Natural killer cell (primary cell): Measurements from ENCODE around the gene ATOX1. TPM values are rescaled to one million over a fixed set of nuclear protein-coding genes. Genes with fewer than 3 reads are reported as not detected.

ENCODE experiments used
- ATAC-seq, 3 donors: fragments of 150-1000 bp in 2 of 3; fragments of 200-7000 bp in 1 of 3; cut with Tn5 transposase; 1 replicate in 1 of 3; 2 replicates in 2 of 3; pipeline ENCODE4 v1.10.0; 2021; ENCODE audit warnings: mild to moderate bottlenecking in 2 of 3, moderate library complexity in 2 of 3
- DNase-seq, 2 donors: peaks; one replicate each; pipeline versions ENCODE4 v3.0.0 to v3.0.0-alpha.2; 2013 to 2021; ENCODE audit warnings: mixed read lengths in 1 of 2
- H3K27ac ChIP-seq: one replicate; pipeline ENCODE4 v1.5.1; 2013; ENCODE audit warnings: mild to moderate bottlenecking, low read length
- H3K27me3 ChIP-seq: one replicate; pipeline ENCODE4 v1.6.1; 2013; ENCODE audit warnings: low read length; ENCODE audit not compliant: control insufficient read depth, insufficient read depth
- H3K36me3 ChIP-seq: one replicate; pipeline ENCODE4 v1.6.1; 2013; ENCODE audit warnings: low read length; ENCODE audit not compliant: control insufficient read depth, insufficient read depth
- H3K4me1 ChIP-seq: one replicate; pipeline ENCODE4 v1.6.1; 2013; ENCODE audit warnings: low read length; ENCODE audit not compliant: control insufficient read depth, insufficient read depth
- H3K4me3 ChIP-seq: one replicate; pipeline ENCODE4 v1.5.1; 2013; ENCODE audit warnings: low read length
- H3K9me3 ChIP-seq: one replicate; pipeline ENCODE4 v1.6.1; 2013; ENCODE audit warnings: low read length; ENCODE audit not compliant: control insufficient read depth, insufficient read depth
- H3K27ac Mint-ChIP-seq, 2 donors: one replicate each; pipeline ENCODE4 v1.8.0; 2022; ENCODE audit warnings: mild to moderate bottlenecking in 2 of 2, mixed read lengths in 2 of 2, moderate library complexity in 1 of 2
- H3K27me3 Mint-ChIP-seq, 2 donors: one replicate each; pipeline ENCODE4 v1.8.0; 2022; ENCODE audit warnings: low read depth in 2 of 2, mixed read lengths in 2 of 2
- H3K36me3 Mint-ChIP-seq: one replicate; pipeline ENCODE4 v1.8.0; 2022; ENCODE audit warnings: mixed read lengths
- H3K4me1 Mint-ChIP-seq, 2 donors: one replicate each; pipeline ENCODE4 v1.8.0; 2022; ENCODE audit warnings: mixed read lengths in 2 of 2
- H3K4me3 Mint-ChIP-seq: one replicate; pipeline ENCODE4 v1.8.0; 2022; ENCODE audit warnings: mild to moderate bottlenecking, moderate library complexity, mixed read lengths
- H3K9me3 Mint-ChIP-seq, 2 donors: one replicate each; pipeline ENCODE4 v1.8.0; 2022; ENCODE audit warnings: mixed read lengths in 2 of 2
- CTCF ChIP-seq: fragments of 200-600 bp; IDR thresholded peaks from one replicate; pipeline ENCODE4 v1.8.0; 2022; ENCODE audit warnings: antibody characterized with exemption
- WGBS: methylation state at CpG from one replicate; pipeline ENCODE4 v1.1.7; 2013; ENCODE audit warnings: missing lambda C conversion rate; ENCODE audit not compliant: insufficient coverage; 5-methylcytosine and 5-hydroxymethylcytosine counted together
- intact Hi-C: fragments of 100-400 bp; cut with micrococcal nuclease; formaldehyde crosslinking; loops from one replicate; pipeline ENCODE4 v1.14.2; 2022
- total RNA-seq, 4 donors: library from RNA; stranded (reverse); fragments of 120-200 nt in 1 of 4; gene quantifications; one replicate each; pipeline versions ENCODE4 v1.2.3 to v1.2.4, GENCODE V29; 2013 to 2022

ATOX1 gene
- total RNA-seq, 3 donors from 2014 or later (not counting 1 experiment from before 2014, with no cell fraction given), result 41.5 to 46.4 (median 46.2) TPM

- H3K4me3 ChIP-seq, result no peak overlapping the region
- H3K36me3 ChIP-seq, result peaks cover 8% of the 10 kb centered on the region
- whole genome bisulfite sequencing, result over 99% methylated on average over 4 of the region's 4 CpGs
- Mint-ChIP-seq H3K27ac (no peak overlapping the region), H3K27me3 (no peaks in the 10 kb centered on the region), H3K9me3 (no peaks in the 10 kb centered on the region), H3K4me3 (no peak overlapping the region), H3K4me1 (peaks cover 19 to 26% of the 10 kb centered on the region in 2 donors), H3K36me3 (no peaks in the 10 kb centered on the region)
- ATAC-seq (no peak), DNase-seq (no peak)
- H3K9me3 ChIP-seq, result no peaks in the 10 kb centered on the region
- intact Hi-C loops, result no loop called here
- no peak for TF ChIP-seq CTCF
- H3K4me1 ChIP-seq, result peaks cover 34% of the 10 kb centered on the region
- H3K27ac ChIP-seq, result no peak overlapping the region
- no peaks in the 10 kb centered on the region for H3K27me3 ChIP-seq
Measured at GRCh38 chr5:151751091-151751490, 7.3 kb downstream of the ATOX1 start.

GRCh38 chr5:151750121-151750520, 8.3 kb downstream of the ATOX1 start:
- Histone ChIP-seq H3K4me1 (peaks cover 40% of the 10 kb centered on the region), H3K9me3 (no peaks in the 10 kb centered on the region), H3K36me3 (peaks cover 10% of the 10 kb centered on the region), H3K27ac (peak overlapping the region; percentile 29), H3K27me3 (no peaks in the 10 kb centered on the region), H3K4me3 (no peak overlapping the region)
- WGBS, result 97% methylated on average over 4 of the region's 4 CpGs
- H3K27me3 Mint-ChIP-seq, result no peaks in the 10 kb centered on the region
- H3K4me3 Mint-ChIP-seq, result no peak overlapping the region
- H3K27ac Mint-ChIP-seq, result peak overlapping the region; percentile 45 to 70
- H3K4me1 Mint-ChIP-seq, result peaks cover 23 to 30% of the 10 kb centered on the region in 2 donors
- intact Hi-C loops, result no loop called here
- no peaks in the 10 kb centered on the region for H3K36me3 Mint-ChIP-seq
- no peak for TF ChIP-seq CTCF
- no peaks in the 10 kb centered on the region for H3K9me3 Mint-ChIP-seq
- no peak for DNase-seq
- no peak for ATAC-seq

GRCh38 chr5:151745071-151745705, 13.2 kb downstream of the ATOX1 start:
- H3K27ac Mint-ChIP-seq, result peak overlapping the region; percentile 95 to 96
- H3K36me3 ChIP-seq, result peaks cover 9% of the 10 kb centered on the region
- peak overlapping the region; percentile 72 for H3K4me3 Mint-ChIP-seq
- no peaks in the 10 kb centered on the region for H3K9me3 Mint-ChIP-seq
- H3K9me3 ChIP-seq, result no peaks in the 10 kb centered on the region
- ATAC-seq (peak; percentile 84 to 91 (median 87)), DNase-seq (peak; percentile 63 to 67)
- intact Hi-C loops, result loop anchor here (1.0 to 10.0 kb wide), 3 partner anchors 13 to 300 kb away; partner anchors contain the start of genes ATOX1, G3BP1 and SLC36A1
- H3K4me1 ChIP-seq, result peaks cover 55% of the 10 kb centered on the region
- H3K36me3 Mint-ChIP-seq, result peaks cover 8% of the 10 kb centered on the region
- no peak overlapping the region for H3K4me3 ChIP-seq
- no peak for TF ChIP-seq CTCF
- H3K27me3 ChIP-seq, result no peaks in the 10 kb centered on the region
- WGBS, result 21% methylated on average over 7 of the region's 7 CpGs
- peak overlapping the region; percentile 90 for H3K27ac ChIP-seq
- H3K27me3 Mint-ChIP-seq, result no peaks in the 10 kb centered on the region
- H3K4me1 Mint-ChIP-seq, result peaks cover 49% of the 10 kb centered on the region in 2 donors
